Activated CD8-positive, alpha-beta memory T cell treated with anti-CD3 and anti-CD28 coated beads for 4 hours (primary cell): Measurements from ENCODE around the gene CREBZF.
"Not testable (repeated sequence)": the region's sequence is repeated elsewhere in the genome, so short reads cannot be mapped to it uniquely, and the experiment has no call there.

Experiments
- DNase-seq, 2 donors: peaks; one replicate each; pipeline ENCODE4 v3.0.0-alpha.2; 2020; ENCODE audit warnings: low read depth in 2 of 2

The CREBZF gene

DNA sequence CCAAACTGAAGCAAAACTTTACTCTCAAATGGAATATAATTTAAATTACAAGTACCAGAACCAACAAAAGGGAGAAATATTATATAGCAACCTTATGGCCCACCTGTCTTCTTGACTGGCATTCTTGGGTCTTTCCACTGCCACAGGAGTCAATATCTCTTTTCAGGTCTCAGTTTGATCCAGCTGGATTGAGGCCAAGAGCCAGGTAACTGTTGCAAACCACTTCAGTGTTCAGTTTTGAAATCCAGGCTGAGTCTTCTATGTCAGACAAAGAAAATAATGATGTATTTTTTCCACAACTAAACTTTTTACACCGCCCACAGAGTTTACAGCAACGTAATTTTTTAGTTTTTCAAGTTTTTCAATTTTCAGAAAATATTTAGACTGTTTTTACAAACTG is 38.4 kb downstream of the CREBZF start:
- DNase-seq = no peak

DNA sequence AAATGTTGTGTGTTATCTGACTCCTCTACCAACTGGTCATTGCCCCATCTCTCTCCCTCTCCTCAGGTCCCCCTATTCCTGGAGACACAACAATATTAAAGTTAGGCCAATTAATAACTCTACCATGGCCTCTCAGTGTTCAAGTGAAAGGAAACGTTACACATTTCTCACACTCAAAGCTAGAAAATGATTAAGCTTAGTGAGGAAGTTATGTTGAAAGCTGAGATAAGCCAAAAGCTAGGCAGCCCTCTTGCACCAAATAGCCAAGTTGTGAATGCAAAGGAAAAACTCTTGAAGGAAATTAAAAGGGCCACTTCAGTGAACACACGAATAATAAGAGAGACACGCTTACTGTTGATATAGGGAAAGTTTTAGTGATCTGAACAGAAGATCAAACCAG is 44.7 kb downstream of the CREBZF start:
- no peak for DNase-seq

DNA sequence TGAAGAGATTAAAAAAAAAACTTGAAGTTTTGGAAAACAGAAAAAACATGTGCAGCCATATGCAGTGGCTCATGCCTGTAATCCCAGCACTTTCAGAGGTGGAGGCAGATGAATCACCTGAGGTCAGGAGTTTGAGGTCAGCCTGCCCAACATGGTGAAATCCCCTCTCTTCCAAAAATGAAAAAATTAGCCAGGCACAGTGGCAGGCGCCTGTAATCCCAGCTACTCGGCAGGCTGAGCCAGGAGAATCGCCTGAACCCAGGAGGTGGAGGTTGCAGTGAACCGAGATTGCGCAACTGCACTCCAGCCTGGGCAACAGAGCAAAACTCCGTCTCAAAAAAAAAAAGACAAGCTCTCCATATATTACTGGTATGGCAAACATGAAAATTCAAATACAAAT is 45.4 kb downstream of the CREBZF start:
- DNase-seq = no peak

DNA sequence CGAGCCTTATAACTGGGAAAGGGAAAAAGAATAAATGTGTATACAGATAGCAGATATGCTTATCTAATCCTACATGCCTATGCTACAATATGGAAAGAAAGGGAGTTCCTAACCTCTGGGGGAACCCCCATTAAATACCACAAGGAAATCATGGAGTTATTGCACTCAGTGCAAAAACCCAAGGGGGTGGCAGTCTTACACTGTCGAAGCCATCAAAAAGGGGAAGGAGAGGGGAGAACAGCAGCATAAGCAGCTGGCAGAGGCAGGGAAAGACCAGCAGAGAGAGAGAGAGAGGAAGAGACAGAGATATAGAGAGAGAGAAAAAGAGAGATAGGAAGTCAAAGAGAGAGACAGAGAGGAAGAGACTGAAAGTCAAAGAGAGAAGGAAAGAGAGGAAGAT is 53.3 kb downstream of the CREBZF start:
- DNase-seq = not testable (repeated sequence)
